Measurements from ENCODE around the gene PSPH.
A peak's percentile ranks its signal among the peaks of the same experiment; 100 is the strongest.

Gene PSPH

GRCh38 chr7:55992346-55992745 lies 58.9 kb downstream of the PSPH start:
- DNase-seq, result no peak

DNA sequence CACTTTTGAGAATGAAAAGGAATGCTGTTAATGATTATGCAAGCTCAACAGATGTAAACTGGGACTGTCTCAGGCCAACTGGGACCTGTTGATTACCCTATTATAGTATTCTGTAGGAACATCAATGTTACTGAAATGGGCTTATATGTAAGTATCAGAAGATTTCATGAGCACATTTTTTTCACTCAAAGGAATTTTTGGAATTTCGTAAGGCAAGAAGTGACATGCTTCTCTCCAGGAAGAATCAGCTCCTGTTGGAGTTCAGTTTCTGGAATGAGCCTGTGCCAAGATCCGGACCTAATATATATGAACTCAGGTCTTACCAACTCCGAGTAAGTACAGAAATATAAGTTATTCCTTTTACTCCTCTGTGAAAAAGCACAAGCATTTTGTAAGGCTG lies 67.7 kb downstream of the PSPH start:
- no peak for DNase-seq

DNA sequence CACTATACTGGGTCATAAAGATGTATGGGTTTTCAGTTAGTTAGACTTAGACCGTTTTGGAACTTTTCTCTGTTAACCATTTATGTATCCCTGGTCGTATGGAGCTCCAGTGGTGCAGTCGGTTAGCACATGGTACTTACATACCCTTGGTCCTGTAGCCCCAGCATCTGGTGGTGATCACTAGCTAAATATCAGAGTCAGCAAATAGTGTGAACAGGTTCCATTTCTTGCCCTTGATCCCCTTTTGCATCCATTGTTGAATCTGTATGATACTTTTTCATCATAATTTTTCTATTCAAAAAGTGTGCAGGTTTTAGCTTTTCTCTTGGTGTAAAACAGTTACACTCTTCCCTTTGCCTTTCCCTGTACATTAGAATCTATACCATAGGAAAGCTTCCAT lies 71.0 kb downstream of the PSPH start:
- no peak for DNase-seq

DNA sequence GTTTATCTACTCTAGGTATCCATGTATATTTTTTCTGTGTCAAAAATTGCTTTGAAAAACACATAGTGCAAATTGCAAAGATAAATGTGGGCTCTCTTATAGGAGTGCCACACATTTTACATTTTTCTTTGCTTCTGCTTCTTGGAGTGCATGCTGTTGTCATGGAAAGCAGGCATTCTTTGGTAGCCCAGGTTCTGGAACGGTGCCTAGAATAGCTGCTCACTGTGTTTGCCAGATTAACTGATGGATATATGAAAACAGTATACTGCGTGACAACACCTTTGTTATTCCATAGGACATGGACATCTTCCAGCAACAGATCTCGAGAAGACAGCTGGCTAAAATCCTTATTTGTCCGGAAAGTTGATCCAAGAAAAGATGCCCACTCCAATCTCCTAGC lies 73.4 kb downstream of the PSPH start:
- no peak for DNase-seq

DNA sequence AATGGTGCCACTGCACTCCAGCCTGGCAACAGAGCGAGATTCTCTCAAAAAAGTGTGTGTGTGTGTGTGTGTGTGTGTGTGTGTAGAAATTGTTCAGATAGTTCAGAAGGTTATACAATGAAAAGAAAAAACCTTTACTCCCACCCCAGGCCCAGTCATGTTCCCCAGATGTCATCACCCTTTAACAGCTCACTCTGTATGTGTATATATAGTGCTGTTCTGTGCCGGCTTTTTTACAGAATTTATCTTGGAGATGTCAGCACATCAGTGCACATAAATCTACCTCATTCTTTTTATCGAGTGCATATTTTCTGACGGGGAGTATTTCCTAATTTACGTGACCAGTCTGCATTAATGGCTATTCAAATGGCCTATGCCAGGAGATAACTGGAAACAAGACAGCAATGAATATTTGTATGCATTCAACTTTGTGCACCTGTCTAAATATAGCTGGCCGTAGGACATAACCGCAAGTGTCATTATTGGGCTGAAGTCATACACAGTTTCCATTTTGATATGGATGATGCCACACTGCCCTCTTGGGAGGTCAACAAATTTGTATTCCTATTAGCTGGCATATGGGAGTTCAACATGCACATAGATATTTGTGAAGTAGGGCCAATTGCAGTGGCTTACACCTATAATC lies 75.1 kb downstream of the PSPH start:
- no peak for DNase-seq

- DNase-seq, result no peak
Measured at GRCh38 chr7:55973747-55974250, 77.4 kb downstream of the PSPH start.

- DNase-seq, result no peak
Measured at GRCh38 chr7:55970978-55971377, 80.3 kb downstream of the PSPH start.

GRCh38 chr7:55970561-55970960 lies 80.7 kb downstream of the PSPH start:
- DNase-seq, result no peak

- no peak for DNase-seq
Measured at GRCh38 chr7:55969391-55969790, 81.9 kb downstream of the PSPH start.

DNA sequence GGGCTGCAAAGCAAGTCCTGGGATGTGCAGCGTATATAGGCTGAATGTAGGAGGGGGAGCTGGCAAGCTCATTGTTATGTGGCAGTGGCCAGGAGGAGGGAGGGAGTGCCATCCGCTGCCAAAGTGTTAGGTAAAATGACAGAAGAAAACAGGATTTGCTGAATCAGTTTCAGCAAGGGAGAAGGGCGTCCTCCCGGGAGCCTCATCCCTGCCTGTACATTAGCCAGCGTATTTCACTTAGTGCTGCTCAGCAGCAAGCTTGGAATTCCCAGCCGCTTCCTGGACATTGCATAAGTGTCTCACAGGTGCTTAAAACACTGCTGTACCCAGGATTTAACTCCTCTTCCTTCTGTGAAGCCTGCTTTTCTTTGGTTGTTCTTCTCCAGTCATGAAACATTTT lies 84.4 kb downstream of the PSPH start:
- no peak for DNase-seq

- DNase-seq, result no peak
Measured at GRCh38 chr7:55965805-55966421, 85.3 kb downstream of the PSPH start.

- peak; percentile 2 for DNase-seq
Measured at GRCh38 chr7:55965100-55965470, 86.2 kb downstream of the PSPH start.

DNA sequence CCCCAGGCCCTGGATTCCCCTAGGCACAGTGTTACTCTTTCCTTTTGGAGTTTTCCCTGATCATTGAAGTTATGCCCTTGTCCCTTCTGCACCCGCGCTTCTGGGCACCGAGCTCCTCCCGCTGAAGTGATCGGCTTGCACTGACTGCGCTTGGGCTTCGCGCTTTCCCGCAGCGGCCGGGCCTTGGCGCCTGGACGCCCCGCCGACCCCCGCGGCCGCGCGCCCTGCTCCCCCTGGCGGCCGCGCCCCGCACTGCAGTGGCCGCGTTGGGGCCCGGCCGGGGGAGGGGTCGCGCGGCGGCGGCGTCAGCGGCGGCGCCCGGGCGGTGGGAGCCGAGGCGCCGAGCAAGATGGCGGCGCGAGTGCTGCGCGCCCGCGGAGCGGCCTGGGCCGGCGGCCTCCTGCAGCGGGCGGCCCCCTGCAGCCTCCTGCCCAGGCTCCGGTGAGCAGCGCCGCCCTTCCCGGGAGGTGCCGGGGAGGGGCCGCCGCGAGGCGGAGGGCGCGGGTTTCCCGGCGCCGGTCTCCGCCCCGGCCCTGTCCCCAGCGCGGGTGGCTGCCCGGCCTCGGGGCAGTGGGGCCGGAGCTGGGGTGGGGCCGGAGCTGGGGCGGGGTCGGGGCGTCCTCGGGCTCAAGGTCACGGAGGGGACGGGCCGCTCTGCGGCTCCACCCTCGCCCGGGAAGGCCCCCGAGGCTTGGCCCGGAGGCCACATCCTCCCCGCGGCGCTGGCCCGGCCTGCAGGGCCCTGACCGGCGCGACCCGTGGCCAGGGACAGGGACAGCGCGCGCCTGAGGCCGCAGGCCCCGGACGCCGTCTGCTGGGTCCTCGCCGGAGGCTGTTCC lies 86.8 kb downstream of the PSPH start, which contains the start of gene NIPSNAP2:
Gene NIPSNAP2, plus strand, starts transcription at position 325 of the 839 bp plus-strand sequence. Its CDS starts 25 bp downstream, at position 350.
- peak; percentile 21 for DNase-seq

DNA sequence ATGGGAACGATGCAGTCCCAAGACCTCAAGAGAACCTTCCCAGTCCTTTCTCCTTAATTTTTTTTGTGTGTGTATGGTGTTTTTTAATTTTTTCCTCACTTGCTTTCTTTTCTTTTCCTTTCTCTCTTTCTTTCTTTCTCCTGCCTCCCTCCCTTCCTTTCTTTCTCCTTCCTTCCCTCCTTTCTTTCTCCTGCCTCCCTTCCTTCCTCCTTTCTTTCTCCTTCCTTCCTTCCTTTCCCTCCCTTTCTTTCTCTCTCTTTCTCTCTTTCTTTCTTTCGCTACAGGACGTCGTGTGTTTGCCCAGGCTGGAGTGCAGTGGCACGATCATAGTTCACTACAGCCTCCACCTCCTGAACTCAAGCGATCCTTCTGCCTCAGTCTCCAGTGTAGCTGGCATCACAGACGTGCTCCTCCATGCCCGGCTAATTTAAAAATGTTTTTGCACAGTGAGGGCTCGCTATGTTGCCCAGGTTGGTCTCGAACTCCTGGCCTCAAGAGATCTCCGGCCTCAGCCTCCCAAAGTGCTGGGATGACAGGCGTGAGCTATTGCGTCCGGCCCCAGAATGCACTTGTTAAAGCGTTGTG lies 87.6 kb downstream of the PSPH start:
- DNase-seq, result no peak

DNA sequence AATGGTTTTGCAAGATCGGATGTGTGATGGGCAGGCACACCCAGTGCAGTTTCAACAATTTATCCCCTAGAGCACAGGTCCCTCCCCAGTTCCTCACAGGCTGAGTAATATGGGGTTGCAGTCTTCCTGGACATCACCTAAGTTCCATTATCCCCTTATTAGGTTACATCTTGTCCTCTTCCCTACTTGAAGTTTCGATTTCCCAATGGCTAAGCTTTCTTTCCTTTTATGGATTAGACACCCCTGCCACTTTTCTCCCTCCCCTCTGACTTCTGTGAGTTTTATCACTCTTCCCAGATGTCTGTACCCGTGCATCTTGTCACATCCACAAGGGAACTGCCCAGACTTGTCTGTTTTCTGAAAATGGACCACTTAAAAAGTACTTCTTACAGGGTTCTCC lies 89.2 kb downstream of the PSPH start:
- DNase-seq, result no peak
